Body of pancreas (tissue), 4 donors: ENCODE measurements around the gene POLR2B.

ENCODE experiments used
- CTCF ChIP-seq, 7 experiments: fragments of 450-650 bp in 4 of 7; fragments of 200-600 bp in 3 of 7; sonication (generic) in 3 of 7; IDR thresholded peaks; one replicate each; pipeline ENCODE4 v1.5.1; 2016 to 2019; ENCODE audit warnings: antibody characterized with exemption in 7 of 7
- POLR2A ChIP-seq, 3 donors: fragments of 450-650 bp; IDR thresholded peaks; one replicate each; pipeline ENCODE4 v1.6.1; 2016; ENCODE audit warnings: antibody characterized with exemption in 3 of 3, mild to moderate bottlenecking in 2 of 3

- no peak for TF ChIP-seq POLR2A (IDR thresholded peaks at IDR 0.05)
- TF ChIP-seq CTCF (IDR thresholded peaks at IDR 0.05) = no peak
These were observed 55.8 kb downstream of the POLR2B start for GRCh38 chr4:57034520-57034919.
